Glomerular visceral epithelial cell (primary cell): ENCODE data around the gene FBXW10.
A peak's percentile ranks its signal among the peaks of the same experiment; 100 is the strongest.
"Not testable (repeated sequence)": the region's sequence is repeated elsewhere in the genome, so short reads cannot be mapped to it uniquely, and the experiment has no call there.

Source experiments
- DNase-seq: peaks from one replicate; pipeline ENCODE4 v3.0.0-alpha.2; 2016; ENCODE audit errors: extremely low spot score

The FBXW10 gene

GRCh38 chr17:18743699-18744421, at the start of gene FBXW10:
Gene FBXW10, plus strand, starts transcription at chr17:18744054. Its CDS starts 191 bp downstream, at chr17:18744245.
- not testable (repeated sequence) for DNase-seq

- DNase-seq: not testable (repeated sequence)
Measured at GRCh38 chr17:18695143-18695542, 48.7 kb upstream of the FBXW10 start.

GRCh38 chr17:18698473-18699103, 45.3 kb upstream of the FBXW10 start:
- not testable (repeated sequence) for DNase-seq

GRCh38 chr17:18705955-18706354, 37.9 kb upstream of the FBXW10 start:
- not testable (repeated sequence) for DNase-seq

GRCh38 chr17:18708215-18708614, 35.6 kb upstream of the FBXW10 start:
- not testable (repeated sequence) for DNase-seq

- peak; percentile 64 for DNase-seq
Measured at GRCh38 chr17:18712354-18712999, 31.4 kb upstream of the FBXW10 start.

GRCh38 chr17:18718643-18719427, 25.0 kb upstream of the FBXW10 start:
- DNase-seq: peak; percentile 81

GRCh38 chr17:18719428-18720110, 24.3 kb upstream of the FBXW10 start:
- not testable (repeated sequence) for DNase-seq

- not testable (repeated sequence) for DNase-seq
Measured at GRCh38 chr17:18721775-18722547, 21.9 kb upstream of the FBXW10 start.

- DNase-seq: not testable (repeated sequence)
Measured at GRCh38 chr17:18722612-18723011, 21.2 kb upstream of the FBXW10 start.

GRCh38 chr17:18723509-18723908, 20.3 kb upstream of the FBXW10 start:
- DNase-seq: not testable (repeated sequence)

GRCh38 chr17:18732438-18732837, 11.4 kb upstream of the FBXW10 start:
- not testable (repeated sequence) for DNase-seq

GRCh38 chr17:18733350-18733749, 10.5 kb upstream of the FBXW10 start:
- not testable (repeated sequence) for DNase-seq

GRCh38 chr17:18739616-18740391, 4.0 kb upstream of the FBXW10 start:
- not testable (repeated sequence) for DNase-seq

GRCh38 chr17:18741228-18741627, 2.6 kb upstream of the FBXW10 start:
- DNase-seq: not testable (repeated sequence)

- not testable (repeated sequence) for DNase-seq
Measured at GRCh38 chr17:18744726-18745125, 872 bp downstream of the FBXW10 start.

GRCh38 chr17:18746551-18746950, 2.7 kb downstream of the FBXW10 start:
- not testable (repeated sequence) for DNase-seq

- DNase-seq: not testable (repeated sequence)
Measured at GRCh38 chr17:18747501-18747900, 3.6 kb downstream of the FBXW10 start.

GRCh38 chr17:18750242-18750641, 6.4 kb downstream of the FBXW10 start:
- not testable (repeated sequence) for DNase-seq
